GM18861 (cell line): ENCODE results near the gene TBC1D8.
"Not testable (repeated sequence)": the region's sequence is repeated elsewhere in the genome, so short reads cannot be mapped to it uniquely, and the experiment has no call there.

ENCODE experiments used
- ATAC-seq: cut with Tn5 transposase; IDR thresholded peaks from one replicate; pipeline ENCODE4 v1.9.1; 2021; ENCODE audit not compliant: unreplicated experiment

Gene TBC1D8

DNA sequence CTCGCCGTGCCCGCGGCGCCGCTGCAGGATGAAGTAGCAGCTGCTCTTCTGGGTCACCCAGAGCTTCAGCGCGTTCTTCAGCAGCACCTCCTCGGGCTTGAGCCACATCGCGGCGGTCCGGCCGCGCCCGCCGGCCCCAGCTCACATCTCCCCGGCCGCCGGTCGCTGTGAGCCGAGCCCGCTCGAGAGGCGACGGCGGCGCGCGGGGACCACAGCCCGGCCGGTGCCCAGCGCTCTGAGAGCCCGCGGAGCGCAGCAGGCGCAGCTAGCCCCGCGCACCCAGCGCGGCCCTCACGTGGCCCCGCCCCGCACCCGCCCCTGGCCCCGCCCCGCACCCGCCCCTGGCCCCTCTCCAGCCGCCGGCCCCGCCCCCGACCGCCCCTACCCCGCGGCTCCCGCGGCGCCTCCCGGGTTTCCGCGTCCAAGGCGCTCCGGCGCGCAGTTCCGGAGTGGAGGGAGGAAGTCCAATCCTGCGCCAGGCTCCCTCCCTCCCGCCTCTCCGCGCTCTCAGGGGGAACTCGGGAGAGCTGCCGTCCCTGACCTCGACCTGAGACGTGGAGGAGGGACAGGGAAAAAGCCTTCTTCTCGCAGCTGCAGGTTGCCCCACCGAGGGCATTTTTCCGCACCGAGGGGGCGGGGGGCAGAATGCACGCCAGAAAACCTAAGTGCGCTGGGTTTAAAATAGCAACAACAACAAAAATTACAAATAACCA lies at the start of gene TBC1D8:
Gene TBC1D8 (minus strand): TSS at position 237 of the 713 bp plus-strand sequence. CDS start 129 bp downstream, at position 108.
- no peak for ATAC-seq

DNA sequence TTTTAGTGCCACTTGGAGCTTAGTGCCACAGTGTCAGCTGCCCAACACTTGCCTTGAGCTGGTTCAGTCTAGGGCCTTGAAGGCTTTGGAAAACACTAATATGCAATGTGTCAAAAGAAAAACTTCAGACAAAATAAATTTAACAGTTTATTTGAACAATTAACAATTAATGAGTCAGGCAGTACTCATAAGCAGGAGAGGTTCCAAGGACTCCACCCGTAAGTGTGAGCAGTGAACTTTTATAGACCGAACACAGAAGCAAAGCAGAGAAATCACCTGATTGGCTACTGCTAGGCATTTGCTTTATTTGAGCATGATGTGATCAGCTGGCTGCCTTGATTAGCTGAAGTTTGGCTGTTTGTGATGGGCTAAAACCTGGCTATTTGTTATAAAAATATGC lies 49.5 kb upstream of the TBC1D8 start:
- no peak for ATAC-seq

DNA sequence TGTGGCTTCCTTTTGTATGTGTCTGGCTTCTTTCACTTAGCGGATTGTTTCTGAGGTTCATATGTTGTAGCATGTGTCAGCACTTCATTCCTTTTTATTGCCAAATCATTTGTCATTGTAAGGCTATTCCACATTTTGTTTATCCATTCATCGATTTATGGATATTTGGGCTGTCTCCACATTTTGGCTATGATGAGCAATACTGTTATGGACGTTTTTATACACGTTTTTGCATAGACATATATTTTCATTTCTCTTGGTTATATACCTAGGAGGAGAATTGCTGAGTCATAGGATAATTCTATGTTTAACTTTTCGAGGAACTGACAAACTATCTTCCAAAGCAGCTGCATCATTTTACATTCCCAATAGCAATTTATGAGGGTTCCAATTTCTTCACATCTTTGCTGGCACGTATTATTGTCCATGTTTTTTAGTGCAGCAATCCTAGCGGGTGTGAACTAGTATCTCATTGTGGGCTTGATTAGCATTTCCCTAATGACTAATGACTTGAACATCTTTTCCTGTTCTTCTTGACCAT lies 48.1 kb upstream of the TBC1D8 start:
- no peak for ATAC-seq

DNA sequence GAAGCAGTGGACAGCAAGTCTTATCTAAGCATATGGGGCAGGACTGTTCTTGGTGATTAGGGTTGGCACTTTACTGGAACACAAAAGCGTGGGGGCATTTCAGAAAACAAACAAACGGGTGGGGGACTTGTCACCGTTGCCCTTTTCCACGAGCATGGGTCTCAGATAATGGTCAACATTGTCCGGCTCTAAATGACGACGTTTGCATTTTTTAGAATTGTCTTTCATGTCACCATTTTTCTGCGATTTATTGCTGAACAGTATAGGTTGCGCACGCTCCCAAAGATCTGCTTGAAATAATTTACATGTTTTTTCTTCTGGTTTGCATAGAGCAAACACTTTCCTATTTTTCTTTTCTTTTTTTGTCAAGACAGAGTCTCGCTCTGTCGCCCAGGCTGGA lies 46.6 kb upstream of the TBC1D8 start:
- ATAC-seq: no peak

DNA sequence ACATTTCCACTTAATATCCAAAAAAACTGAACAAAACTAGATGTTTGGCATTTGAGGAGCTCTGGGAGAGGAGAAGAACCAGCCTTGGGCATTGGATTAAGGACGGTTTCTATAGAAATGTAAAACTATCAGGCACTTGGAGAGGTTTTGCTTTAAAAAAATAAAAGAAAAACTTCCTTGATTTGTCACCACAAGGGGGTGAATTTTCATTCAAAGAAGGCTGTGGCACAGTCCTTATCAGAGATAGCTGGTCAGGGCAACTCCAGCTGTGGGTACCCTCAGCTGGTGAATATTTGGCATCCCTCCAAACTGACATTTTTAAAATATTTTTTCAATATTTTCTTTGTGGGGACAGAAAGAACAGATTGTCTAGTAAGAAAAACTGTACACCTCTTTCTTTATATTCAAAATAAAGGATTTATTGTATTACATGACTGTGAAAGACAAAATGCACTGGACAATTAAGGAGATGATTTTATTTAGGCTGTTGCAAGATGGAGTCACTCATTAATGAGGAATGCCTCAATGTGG lies 46.1 kb upstream of the TBC1D8 start:
- no peak for ATAC-seq

DNA sequence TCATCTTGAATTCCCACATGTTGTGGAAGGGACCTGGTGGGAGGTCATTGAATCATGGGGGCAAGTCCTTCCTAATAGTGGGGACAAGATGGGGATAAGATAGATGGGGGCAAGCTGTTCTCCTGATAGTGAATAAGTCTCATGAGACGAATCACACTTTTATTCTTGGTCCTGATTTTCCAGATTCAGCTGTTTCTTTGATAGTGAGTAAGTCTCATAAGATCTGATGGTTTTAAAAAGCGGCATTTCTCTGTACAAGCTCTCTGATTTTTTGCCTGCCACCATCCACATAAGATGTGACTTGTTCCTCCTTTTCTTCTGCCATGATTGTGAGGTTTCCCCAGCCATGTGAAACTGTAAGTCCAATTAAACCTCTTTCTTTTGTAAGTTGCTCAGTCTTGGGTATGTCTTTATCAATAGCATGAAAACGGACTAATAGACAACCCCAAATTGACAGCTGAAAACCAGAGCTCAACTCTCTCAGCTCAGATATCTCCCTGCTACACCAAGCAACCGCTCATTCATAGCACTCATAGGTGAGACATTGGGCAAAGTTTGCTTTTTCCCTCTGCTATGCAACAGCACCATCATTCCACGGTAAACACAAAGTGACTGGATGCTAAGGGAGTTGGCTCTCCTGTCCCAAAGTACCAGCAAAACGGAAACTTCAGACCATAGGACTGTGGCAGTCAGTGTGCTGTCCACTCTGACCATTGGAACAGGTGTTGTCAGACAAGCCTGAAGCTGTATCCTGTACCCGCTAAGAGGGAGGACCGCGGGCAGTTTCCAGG lies 44.9 kb upstream of the TBC1D8 start:
- ATAC-seq: no peak

DNA sequence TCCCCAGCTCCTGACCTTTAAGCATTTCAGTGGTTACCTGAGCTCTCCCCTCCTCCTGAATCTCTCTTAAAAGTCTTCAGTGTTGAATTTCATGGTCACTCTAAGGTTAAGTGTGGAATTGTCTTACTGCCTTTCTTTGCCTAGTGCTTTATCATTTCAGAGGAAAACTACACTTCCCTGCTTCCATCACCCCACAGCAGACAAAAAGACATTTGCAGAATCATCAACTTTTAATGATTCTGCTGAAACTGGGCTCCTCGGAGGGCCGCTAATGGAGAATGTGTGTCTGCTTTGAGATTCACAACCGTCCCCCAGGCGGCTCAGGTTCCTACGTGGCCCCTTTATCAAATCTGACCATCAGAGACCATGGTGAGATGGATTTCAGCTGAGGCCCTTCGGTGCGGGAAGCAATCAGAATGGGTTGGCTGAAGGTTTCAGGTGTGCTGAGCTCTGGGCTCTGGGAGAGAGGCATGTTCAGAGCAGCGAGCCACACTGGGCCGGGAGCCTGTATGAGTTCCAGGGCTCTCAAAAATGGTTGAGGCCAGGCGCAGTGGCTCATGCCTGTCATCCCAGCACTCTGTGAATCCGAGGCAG lies 41.9 kb upstream of the TBC1D8 start:
- no peak for ATAC-seq

DNA sequence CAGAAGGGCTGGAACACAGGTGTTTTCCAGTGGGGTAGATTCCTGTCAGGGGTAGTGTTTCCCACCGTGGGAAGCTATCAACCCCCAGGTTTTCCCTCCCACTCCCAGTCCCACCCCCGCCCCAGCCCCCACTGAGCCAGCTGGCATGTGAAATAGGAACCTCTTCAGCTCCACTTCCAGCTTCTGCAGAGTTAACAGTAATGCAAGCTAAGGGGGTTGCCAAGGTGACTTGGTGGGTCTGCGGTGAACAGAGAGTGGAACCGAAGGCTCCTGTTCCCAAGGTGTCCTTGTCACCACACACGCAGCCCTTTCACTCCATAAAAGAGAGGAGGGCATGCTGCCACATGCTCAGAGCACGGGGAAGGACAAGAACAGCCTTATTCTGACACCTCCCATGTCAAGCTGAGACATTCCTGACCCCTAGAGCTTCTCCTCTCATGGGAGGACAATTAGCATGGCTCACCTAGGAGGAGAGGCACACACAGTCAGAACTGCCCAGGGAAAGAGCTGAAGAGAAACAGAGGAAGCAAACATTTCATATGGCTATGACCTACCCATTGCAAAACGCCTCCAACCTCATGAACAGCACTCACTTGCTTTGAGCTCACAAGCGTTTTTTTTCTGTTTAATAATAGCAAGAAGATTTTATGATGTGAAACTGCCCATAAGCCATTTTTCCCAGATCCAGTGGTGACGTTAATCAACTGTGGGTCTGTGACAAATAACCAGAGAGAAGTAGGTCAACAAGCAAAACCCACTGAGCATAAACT lies 39.8 kb upstream of the TBC1D8 start:
- ATAC-seq: no peak

DNA sequence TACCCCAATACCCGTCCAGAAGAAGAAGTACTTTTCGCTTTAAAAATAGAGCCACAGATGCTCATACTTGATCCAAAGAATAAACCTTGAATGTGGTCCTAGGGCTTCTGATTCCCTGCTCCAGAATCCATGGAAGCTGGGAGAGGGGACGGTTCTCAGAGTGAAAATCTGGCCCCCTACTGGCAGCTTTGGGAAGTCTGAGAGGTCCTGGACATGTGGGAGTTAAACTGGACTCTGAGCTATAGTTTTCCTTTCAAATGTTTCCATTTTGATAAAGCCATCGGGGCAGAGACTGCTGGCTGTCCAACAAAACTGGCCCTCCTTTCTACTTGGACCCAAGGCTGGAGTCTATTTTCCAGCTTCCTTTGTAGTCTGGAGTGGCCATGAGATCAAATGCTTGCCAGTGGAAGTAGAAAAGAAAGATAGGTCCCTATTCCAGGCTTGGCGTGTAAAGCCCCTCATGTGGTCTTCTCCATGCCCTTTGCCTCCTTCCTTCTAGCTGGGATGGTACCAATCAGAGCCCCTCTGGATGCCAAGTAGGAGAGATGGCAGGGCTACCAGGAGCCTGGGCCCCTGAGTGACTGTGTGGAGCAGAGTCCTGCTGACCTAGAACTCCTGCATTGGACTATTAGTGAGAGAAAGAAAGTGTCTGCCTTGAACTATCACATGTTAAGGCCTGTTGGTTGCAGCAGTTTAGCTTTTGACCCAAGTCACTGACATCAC lies 37.7 kb upstream of the TBC1D8 start:
- no peak for ATAC-seq

DNA sequence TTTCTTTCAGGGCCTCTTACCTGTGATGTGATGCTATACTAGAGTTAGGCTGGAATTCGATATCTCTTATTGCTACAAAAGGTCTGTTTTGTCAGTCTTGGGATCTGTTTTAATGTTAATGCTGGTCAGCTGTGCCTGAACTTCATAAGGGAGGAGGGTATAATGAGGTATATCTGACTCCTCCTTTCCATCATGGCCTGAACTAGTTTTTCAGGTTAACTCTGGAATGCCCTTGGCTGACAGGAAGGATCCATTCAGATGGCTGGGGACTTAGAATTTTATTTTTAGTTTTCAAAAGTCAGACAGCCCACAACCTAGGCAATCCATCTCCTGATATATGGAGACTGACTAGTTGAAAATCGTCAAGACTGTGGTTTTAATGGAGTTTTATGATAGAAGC lies 35.9 kb upstream of the TBC1D8 start:
- ATAC-seq: no peak

DNA sequence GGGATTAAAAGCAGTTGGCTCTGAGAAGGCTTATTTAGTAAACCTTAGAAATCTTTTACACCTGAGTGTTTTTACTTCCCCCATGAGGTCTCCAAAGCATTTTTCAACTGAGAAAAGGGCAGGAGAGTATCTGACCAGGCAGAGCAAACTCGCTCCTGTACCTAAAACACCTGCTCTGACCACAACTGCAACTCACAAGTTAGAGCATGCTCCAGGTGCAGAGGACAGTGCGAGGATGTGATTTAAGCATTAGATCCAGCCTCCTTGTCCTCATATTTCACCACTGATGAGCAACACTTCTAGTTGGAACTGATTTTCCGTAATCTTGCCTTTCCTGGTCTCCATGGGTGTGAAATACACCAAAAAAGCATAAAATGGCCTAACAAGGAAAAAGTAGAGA lies 34.5 kb upstream of the TBC1D8 start:
- ATAC-seq: no peak

DNA sequence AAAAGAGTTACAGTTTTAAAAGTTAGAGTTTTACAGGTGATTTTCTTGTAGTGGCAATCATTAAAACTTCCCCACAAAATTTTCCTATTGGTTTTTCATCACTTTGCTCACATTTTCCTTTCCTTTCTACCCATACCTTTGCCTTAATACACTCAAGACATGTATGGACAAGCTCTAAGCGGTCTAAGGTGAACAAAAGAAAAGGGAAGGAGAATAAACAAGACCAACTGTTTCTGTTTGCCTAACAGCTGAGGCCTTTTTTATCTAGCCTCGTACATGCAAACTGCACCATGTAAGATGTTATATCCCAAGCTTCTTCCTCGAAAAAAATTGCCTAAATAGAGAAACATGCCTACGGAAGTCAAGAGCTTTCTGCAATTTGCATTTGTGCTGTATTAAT lies 33.9 kb upstream of the TBC1D8 start:
- no peak for ATAC-seq

DNA sequence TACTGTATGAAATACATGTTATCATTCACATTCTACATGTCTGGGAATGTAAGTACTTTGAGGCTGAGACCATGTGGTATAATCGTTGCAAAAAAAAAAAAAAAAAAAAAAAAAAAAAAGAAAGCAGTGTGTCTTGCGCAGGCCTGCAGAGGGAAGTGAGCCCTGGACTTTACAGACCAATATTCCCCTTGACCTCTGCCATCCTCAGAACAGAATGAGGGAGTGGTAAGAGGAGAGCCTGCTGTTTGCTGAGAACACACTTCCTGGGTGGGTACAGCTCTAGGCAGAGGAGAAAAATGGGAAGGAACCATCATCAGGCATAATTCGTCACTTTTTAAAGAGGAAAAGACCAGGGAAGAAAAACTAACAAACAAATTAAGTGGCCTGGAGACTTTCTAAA lies 28.8 kb upstream of the TBC1D8 start:
- no peak for ATAC-seq

DNA sequence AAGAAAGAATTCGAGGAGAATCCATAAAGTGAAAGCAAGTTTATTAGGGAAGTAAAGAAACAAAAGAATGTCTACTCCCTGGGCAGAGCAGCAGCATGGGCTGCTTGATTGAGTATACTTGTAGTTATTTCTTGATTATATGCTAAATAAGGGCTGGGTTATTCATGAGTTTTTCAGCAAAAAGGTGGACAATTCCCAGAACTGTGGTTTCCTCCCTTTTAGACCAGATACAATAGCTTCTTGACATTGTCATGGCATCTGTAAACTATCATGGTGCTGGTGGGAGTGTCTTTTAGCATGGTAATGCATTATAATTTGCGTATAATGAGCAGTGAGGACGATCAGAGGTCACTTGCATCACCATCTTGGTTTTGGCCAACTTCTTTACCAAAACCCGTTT lies 25.6 kb upstream of the TBC1D8 start:
- ATAC-seq: no peak

DNA sequence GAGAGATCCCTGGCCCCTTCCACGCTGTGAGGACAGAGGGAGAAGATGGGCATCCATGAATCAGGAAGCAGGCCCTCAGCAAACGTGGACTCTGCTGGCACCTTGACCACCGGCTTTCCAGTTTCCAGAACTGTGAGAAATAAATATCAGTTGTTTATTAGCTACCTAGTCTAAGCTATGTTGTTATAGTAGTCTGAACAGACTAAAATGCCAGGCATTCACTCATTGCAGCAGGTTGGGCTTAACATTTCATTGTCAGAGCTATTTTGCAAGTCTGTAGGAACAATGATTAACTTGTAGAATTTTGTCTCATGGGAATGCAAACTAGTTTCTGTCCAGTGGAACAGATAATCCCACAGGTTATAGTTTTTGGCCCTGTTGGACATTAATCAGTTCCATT lies 24.8 kb upstream of the TBC1D8 start:
- no peak for ATAC-seq

DNA sequence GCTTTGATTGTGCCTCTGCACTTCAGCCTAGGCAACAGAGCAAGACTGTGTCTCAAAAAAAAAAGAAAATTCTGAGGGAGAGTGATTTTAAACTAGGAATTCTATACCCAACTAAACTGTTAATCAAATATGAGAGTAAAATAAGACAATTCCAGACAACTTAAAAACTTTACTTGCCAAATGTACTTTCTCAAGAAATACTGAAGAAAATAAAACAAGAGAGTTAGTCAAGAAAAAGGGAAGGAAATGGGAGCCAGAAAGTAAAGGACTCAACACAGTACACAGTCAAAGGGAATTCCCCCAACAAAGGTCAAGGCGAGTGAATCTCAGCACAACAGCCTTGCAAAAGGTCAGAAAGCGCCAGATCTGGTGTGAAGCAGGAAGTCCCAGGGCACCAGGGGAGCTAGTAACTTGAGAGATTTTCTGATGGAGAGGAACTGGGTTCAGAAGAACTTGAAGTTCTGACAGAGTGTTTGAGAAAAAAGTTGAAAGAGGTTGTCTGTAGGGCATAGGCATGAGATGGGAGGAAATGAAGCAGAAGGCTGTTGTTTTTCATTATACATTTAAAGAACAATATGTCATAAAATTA lies 22.6 kb upstream of the TBC1D8 start:
- ATAC-seq: peak; percentile 56

DNA sequence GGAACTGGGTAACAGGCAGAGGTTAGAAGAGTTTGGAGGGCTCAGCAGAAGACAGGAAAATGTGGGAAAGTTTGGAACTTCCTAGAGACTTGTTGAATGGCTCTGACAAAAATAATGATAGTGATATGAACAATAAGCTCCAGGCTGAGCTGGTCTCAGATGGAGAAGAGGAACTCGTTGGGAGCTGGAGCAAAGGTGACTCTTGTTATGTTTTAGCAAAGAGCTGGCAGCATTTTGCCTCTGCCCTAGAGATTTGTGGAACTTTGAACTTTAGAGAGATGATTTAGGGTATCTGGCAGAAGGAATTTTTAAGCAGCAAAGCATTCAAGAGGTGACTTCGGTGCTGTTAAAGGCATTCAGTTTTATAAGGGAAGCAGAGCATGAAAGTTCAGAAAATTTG lies 18.6 kb upstream of the TBC1D8 start:
- ATAC-seq: not testable (repeated sequence)

DNA sequence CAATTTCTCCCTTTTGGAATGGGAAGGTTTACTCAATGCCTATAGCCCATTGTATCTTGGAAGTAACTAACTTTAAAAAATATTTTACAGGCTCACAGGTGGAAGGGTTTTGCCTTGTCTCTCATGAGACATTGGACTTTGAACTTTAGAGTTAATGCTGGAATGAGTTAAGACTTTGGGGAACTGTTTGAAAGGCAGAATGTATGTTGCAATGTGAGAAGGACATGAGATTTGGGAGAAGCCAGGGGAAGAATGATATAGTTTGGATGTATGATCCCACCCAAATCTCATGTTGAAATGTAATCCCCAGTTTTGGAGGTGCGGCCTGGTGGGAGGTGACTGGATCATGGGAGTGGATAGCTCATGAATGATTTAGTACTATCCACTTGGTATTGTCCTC lies 17.5 kb upstream of the TBC1D8 start:
- ATAC-seq: no peak

DNA sequence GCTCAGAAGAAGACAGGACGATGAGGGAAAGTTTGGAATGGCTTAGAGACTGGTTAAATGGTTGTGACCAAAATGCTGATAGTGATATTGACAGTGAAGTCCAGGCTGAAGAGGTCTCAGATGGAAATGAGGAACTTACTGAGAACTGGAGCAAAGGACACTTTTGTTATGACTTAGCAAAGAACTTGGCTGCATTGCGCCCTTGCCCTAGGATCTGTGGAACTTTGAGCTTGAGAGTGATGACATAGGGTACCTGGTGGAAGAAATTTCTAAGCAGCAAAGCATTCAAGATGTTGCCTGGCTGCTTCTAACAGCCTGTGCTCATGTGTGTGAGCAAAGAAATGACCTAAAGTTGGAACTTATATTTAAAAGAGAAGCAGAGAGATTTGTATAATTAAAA lies 16.4 kb upstream of the TBC1D8 start:
- not testable (repeated sequence) for ATAC-seq

DNA sequence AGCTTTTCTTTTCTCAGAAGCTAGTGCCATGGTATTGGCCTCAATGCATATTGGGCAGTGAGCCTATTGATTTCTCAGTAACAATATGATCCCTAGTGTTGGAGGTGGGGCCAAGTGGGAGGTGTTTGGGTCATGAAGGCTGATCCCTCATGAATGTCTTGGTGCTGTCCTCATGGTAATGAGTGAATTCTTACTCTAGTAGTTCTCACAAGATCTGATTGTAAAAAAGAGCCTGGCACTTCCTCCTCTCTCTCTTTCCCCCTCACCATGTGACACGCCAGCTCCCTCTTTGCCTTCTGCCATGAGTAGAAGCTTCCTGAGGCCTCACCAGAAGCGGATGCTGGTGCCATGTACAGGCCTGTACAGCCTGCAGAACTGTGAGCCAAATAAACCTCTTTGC lies 12.8 kb upstream of the TBC1D8 start:
- ATAC-seq: no peak
